Raji (cell line): ENCODE results near the gene BIRC5.

Experiments
- POLR2A ChIP-seq: IDR thresholded peaks from 2 replicates; pipeline ENCODE4 v1.6.1; 2011; ENCODE audit warnings: low read depth, low read length, control low read depth; ENCODE audit not compliant: insufficient read depth

BIRC5 gene

GRCh38 chr17:78255029-78255656 lies 41.1 kb downstream of the BIRC5 start:
- TF ChIP-seq POLR2A: no peak

- TF ChIP-seq POLR2A: no peak
Measured at GRCh38 chr17:78255953-78256706, 42.1 kb downstream of the BIRC5 start.

- TF ChIP-seq POLR2A: no peak
Measured at GRCh38 chr17:78256707-78257591, 42.9 kb downstream of the BIRC5 start.

- TF ChIP-seq POLR2A: no peak
Measured at GRCh38 chr17:78257810-78258322, 43.8 kb downstream of the BIRC5 start.

GRCh38 chr17:78258323-78259191 lies 44.5 kb downstream of the BIRC5 start:
- no peak for TF ChIP-seq POLR2A

GRCh38 chr17:78259192-78259554 lies 45.1 kb downstream of the BIRC5 start:
- TF ChIP-seq POLR2A: no peak

- no peak for TF ChIP-seq POLR2A
Measured at GRCh38 chr17:78263063-78263735, 49.1 kb downstream of the BIRC5 start.

- no peak for TF ChIP-seq POLR2A
Measured at GRCh38 chr17:78263736-78264340, 49.8 kb downstream of the BIRC5 start.

- no peak for TF ChIP-seq POLR2A
Measured at GRCh38 chr17:78264590-78264989, 50.5 kb downstream of the BIRC5 start.

- TF ChIP-seq POLR2A: no peak
Measured at GRCh38 chr17:78265121-78265520, 51.1 kb downstream of the BIRC5 start.

- TF ChIP-seq POLR2A: no peak
Measured at GRCh38 chr17:78266231-78266631, 52.2 kb downstream of the BIRC5 start.

GRCh38 chr17:78266771-78267170 lies 52.7 kb downstream of the BIRC5 start:
- no peak for TF ChIP-seq POLR2A

GRCh38 chr17:78267253-78268073 lies 53.4 kb downstream of the BIRC5 start:
- no peak for TF ChIP-seq POLR2A
